ENCODE measurements around the gene ST8SIA4. TPM values are rescaled to one million over a fixed set of nuclear protein-coding genes. Genes with fewer than 3 reads are reported as not detected.

ST8SIA4 gene
- total and polyA plus RNA-seq, 10 of the 15 experiments (the other 5 are each of a cell fraction or from before 2014, with no cell fraction given): 4.4 to 30.9 (median 19.5) TPM

GRCh38 chr5:100858987-100859545 is 44.0 kb downstream of the ST8SIA4 start:
- DNase-seq (ENCODE audit: low read depth, low spot score) (no peak), ATAC-seq (no peak), FAIRE-seq (no peak)
- CTCF ChIA-PET: interaction anchor here (0.7 to 3.8 kb wide), 7 partner anchors 12 to 85 kb away, joined by 3 to 18 read pairs (median 3); partner anchors contain the start of gene ST8SIA4
- in situ Hi-C loops (cut with MboI): no loop called here
- SMC1A ChIA-PET (ENCODE audit: uncharacterized antibody, unreplicated experiment): interaction anchor here (1.4 to 10.3 kb wide), 12 partner anchors 8 to 236 kb away, joined by 4 to 220 read pairs (median 12); partner anchors contain the start of gene ST8SIA4
- Histone ChIP-seq H3K27ac (ENCODE audit: control insufficient read depth, insufficient read depth) (peak overlapping the region; percentile 20; the same call in 1 of the 2 replicates), H3K4me2 (ENCODE audit: control insufficient read depth, insufficient read depth) (peak overlapping the region; percentile 4; the same call in 1 of the 2 replicates), H2AFZ (ENCODE audit: control insufficient read depth, low read depth, low read length) (no peak overlapping the region), H3K36me3 (ENCODE audit: control insufficient read depth in 2 of 2, insufficient read depth in 2 of 2, low read length in 1 of 2) (peaks cover 4 to 20% of the 10 kb centered on the region in 2 experiments; a peak in 3 of 4 replicates), H3K79me2 (ENCODE audit: control insufficient read depth, insufficient read depth, low read length) (peaks cover 38% of the 10 kb centered on the region), H3K27me3 (replicated peaks in 1 of 2; ENCODE audit: control insufficient read depth in 2 of 2, insufficient read depth in 2 of 2, low read length in 1 of 2) (no peaks in the 10 kb centered on the region), H3K4me3 (no peak overlapping the region), H3K9me3 (replicated peaks; ENCODE audit: control insufficient read depth, insufficient read depth, low read length) (peaks cover 10% of the 10 kb centered on the region; the same call in 2 of the 3 replicates), H4K20me1 (ENCODE audit: control insufficient read depth, insufficient read depth) (no peaks in the 10 kb centered on the region), H3K4me1 (ENCODE audit: control insufficient read depth, insufficient read depth, low read length) (peaks cover 41% of the 10 kb centered on the region), H3K9ac (ENCODE audit: control insufficient read depth, insufficient read depth, low read length) (no peak overlapping the region)
- intact Hi-C loops (cut with micrococcal nuclease; ENCODE audit: unreplicated experiment): no loop called here
- no peak for TF ChIP-seq MYB (IDR thresholded peaks at IDR 0.05; ENCODE audit: borderline replicate concordance, low read depth, low read length)
- RAD21 ChIA-PET (ENCODE audit: unreplicated experiment): interaction anchor here (1.0 to 9.0 kb wide), 13 partner anchors 8 to 83 kb away, joined by 4 to 122 read pairs (median 13); partner anchors contain the start of gene ST8SIA4
- no TSS peak for BruUV-seq (replicated peaks)
- POLR2A ChIA-PET: interaction anchor here (0.9 to 6.1 kb wide), 10 partner anchors 12 to 87 kb away, joined by 3 to 61 read pairs (median 3); partner anchors contain the start of gene ST8SIA4
- WGBS (ENCODE audit: insufficient coverage, insufficient replicate concordance, low lambda C conversion rate, missing lambda C conversion rate): 48% methylated on average over 1 of the region's 1 CpG

DNA sequence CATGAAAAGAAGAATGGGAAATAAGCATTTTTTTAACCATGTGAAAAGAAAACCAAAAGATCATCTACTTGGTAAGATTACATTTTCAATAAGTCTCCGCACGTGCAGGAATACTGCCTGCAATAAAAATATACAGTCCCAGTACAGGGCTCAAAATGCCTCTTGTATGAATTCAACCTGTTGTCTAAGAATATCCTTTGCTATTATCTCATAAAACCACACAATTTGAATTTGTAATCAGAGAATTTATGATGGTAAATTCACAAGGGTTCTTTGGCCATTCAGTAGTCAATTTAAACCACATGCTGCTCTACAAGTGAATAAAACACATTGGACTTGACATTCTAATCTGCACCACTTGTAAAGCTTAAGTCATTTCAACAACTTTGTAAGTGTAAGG is 46.6 kb downstream of the ST8SIA4 start:
- Histone ChIP-seq H3K9me3 (replicated peaks; ENCODE audit: control insufficient read depth, insufficient read depth, low read length) (no peaks in the 10 kb centered on the region; the same call in 2 of the 3 replicates), H3K4me1 (ENCODE audit: control insufficient read depth, insufficient read depth, low read length) (peaks cover 53% of the 10 kb centered on the region), H3K27me3 (replicated peaks in 1 of 2; ENCODE audit: control insufficient read depth in 2 of 2, insufficient read depth in 2 of 2, low read length in 1 of 2) (no peaks in the 10 kb centered on the region), H3K9ac (ENCODE audit: control insufficient read depth, insufficient read depth, low read length) (peak overlapping the region; percentile 57), H3K36me3 (ENCODE audit: control insufficient read depth in 2 of 2, insufficient read depth in 2 of 2, low read length in 1 of 2) (peaks cover 4 to 14% of the 10 kb centered on the region in 2 experiments; a peak in 3 of 4 replicates), H3K79me2 (ENCODE audit: control insufficient read depth, insufficient read depth, low read length) (peaks cover 40% of the 10 kb centered on the region), H4K20me1 (ENCODE audit: control insufficient read depth, insufficient read depth) (no peaks in the 10 kb centered on the region), H3K4me2 (ENCODE audit: control insufficient read depth, insufficient read depth) (peak overlapping the region; percentile 96), H3K27ac (ENCODE audit: control insufficient read depth, insufficient read depth) (peak overlapping the region; percentile 94), H2AFZ (ENCODE audit: control insufficient read depth, low read depth, low read length) (no peak overlapping the region; the same call in 1 of the 2 replicates), H3K4me3 (peak overlapping the region; percentile 72)
- POLR2A ChIA-PET: interaction anchor here (0.8 to 6.1 kb wide), 8 partner anchors 11 to 139 kb away, joined by 3 to 61 read pairs (median 8); partner anchors contain the start of gene ST8SIA4
- in situ Hi-C loops (cut with MboI): no loop called here
- CTCF ChIA-PET: interaction anchor here (1.2 to 3.8 kb wide), 10 partner anchors 13 to 82 kb away, joined by 3 to 18 read pairs (median 5); partner anchors contain the start of gene ST8SIA4
- SMC1A ChIA-PET (ENCODE audit: uncharacterized antibody, unreplicated experiment): interaction anchor here (0.6 to 10.3 kb wide), 14 partner anchors 11 to 210 kb away, joined by 3 to 220 read pairs (median 8); partner anchors contain the start of gene ST8SIA4
- ATAC-seq (peak; percentile 6), DNase-seq (ENCODE audit: low read depth, low spot score) (no peak), FAIRE-seq (peak; percentile 38)
- RAD21 ChIA-PET (ENCODE audit: unreplicated experiment): interaction anchor here (1.2 to 9.0 kb wide), 14 partner anchors 15 to 84 kb away, joined by 3 to 122 read pairs (median 8); partner anchors contain the start of gene ST8SIA4
- intact Hi-C loops (cut with micrococcal nuclease; ENCODE audit: unreplicated experiment): no loop called here
- 52% methylated on average over 2 of the region's 2 CpGs for WGBS (ENCODE audit: insufficient coverage, insufficient replicate concordance, low lambda C conversion rate, missing lambda C conversion rate)
- no TSS peak for BruUV-seq (replicated peaks)
- TF ChIP-seq ATF2 (IDR thresholded peaks at IDR 0.05; ENCODE audit: low read length) (0 out of 2 replicates have a peak, but pooled peaks have one; percentile 41), FOXM1 (IDR thresholded peaks at IDR 0.05; ENCODE audit: low read depth, low read length) (no peak), IKZF1 (conservative IDR thresholded peaks at IDR 0.05) (no peak), POU2F2 (IDR thresholded peaks at IDR 0.05; ENCODE audit: borderline replicate concordance, low read depth, low read length) (no peak), NR2F1 (conservative IDR thresholded peaks at IDR 0.05) (no peak), NFIC (IDR thresholded peaks at IDR 0.05; ENCODE audit: low read depth, low read length) (no peak)
- TF ChIP-seq, protein P1, sequence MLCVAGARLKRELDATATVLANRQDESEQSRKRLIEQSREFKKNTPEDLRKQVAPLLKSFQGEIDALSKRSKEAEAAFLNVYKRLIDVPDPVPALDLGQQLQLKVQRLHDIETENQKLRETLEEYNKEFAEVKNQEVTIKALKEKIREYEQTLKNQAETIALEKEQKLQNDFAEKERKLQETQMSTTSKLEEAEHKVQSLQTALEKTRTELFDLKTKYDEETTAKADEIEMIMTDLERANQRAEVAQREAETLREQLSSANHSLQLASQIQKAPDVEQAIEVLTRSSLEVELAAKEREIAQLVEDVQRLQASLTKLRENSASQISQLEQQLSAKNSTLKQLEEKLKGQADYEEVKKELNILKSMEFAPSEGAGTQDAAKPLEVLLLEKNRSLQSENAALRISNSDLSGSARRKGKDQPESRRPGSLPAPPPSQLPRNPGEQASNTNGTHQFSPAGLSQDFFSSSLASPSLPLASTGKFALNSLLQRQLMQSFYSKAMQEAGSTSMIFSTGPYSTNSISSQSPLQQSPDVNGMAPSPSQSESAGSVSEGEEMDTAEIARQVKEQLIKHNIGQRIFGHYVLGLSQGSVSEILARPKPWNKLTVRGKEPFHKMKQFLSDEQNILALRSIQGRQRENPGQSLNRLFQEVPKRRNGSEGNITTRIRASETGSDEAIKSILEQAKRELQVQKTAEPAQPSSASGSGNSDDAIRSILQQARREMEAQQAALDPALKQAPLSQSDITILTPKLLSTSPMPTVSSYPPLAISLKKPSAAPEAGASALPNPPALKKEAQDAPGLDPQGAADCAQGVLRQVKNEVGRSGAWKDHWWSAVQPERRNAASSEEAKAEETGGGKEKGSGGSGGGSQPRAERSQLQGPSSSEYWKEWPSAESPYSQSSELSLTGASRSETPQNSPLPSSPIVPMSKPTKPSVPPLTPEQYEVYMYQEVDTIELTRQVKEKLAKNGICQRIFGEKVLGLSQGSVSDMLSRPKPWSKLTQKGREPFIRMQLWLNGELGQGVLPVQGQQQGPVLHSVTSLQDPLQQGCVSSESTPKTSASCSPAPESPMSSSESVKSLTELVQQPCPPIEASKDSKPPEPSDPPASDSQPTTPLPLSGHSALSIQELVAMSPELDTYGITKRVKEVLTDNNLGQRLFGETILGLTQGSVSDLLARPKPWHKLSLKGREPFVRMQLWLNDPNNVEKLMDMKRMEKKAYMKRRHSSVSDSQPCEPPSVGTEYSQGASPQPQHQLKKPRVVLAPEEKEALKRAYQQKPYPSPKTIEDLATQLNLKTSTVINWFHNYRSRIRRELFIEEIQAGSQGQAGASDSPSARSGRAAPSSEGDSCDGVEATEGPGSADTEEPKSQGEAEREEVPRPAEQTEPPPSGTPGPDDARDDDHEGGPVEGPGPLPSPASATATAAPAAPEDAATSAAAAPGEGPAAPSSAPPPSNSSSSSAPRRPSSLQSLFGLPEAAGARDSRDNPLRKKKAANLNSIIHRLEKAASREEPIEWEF (IDR thresholded peaks at IDR 0.05; ENCODE audit: insufficient replicate concordance, low read depth, low read length): no peak

Data from GM12878 (cell line).